EL (cell line): ENCODE results near the gene NHLH2.

ENCODE experiments used
- DNase-seq: peaks from one replicate; pipeline ENCODE4 v3.0.0-alpha.2; 2016

Gene NHLH2

GRCh38 chr1:115840605-115841460 lies at the start of gene NHLH2:
Gene NHLH2 (minus strand): TSS chr1:115841126. CDS start chr1:115838372, 2,754 bp downstream.
- DNase-seq: no peak

GRCh38 chr1:115890580-115890979 lies 49.7 kb upstream of the NHLH2 start:
- DNase-seq: no peak

- no peak for DNase-seq
Observed at GRCh38 chr1:115888976-115889375, 48.0 kb upstream of the NHLH2 start.

GRCh38 chr1:115882913-115883902 lies 42.3 kb upstream of the NHLH2 start:
- DNase-seq: no peak

- DNase-seq: no peak
Observed at GRCh38 chr1:115880981-115881672, 40.2 kb upstream of the NHLH2 start.

GRCh38 chr1:115879977-115880376 lies 39.1 kb upstream of the NHLH2 start:
- no peak for DNase-seq

GRCh38 chr1:115877511-115877910 lies 36.6 kb upstream of the NHLH2 start:
- DNase-seq: peak; percentile 17

GRCh38 chr1:115874904-115875303 lies 34.0 kb upstream of the NHLH2 start:
- DNase-seq: peak; percentile 72

- no peak for DNase-seq
Observed at GRCh38 chr1:115874497-115874896, 33.6 kb upstream of the NHLH2 start.

GRCh38 chr1:115873184-115873583 lies 32.3 kb upstream of the NHLH2 start:
- DNase-seq: no peak

GRCh38 chr1:115869064-115869463 lies 28.1 kb upstream of the NHLH2 start:
- no peak for DNase-seq

GRCh38 chr1:115867216-115867615 lies 26.3 kb upstream of the NHLH2 start:
- no peak for DNase-seq

- no peak for DNase-seq
Observed at GRCh38 chr1:115865704-115866380, 24.9 kb upstream of the NHLH2 start.

GRCh38 chr1:115862403-115862802 lies 21.5 kb upstream of the NHLH2 start:
- no peak for DNase-seq

- DNase-seq: no peak
Observed at GRCh38 chr1:115854005-115854404, 13.1 kb upstream of the NHLH2 start.

- DNase-seq: no peak
Observed at GRCh38 chr1:115850937-115851336, 10.0 kb upstream of the NHLH2 start.

GRCh38 chr1:115847787-115848186 lies 6.9 kb upstream of the NHLH2 start:
- DNase-seq: no peak

GRCh38 chr1:115842948-115843347 lies 2.0 kb upstream of the NHLH2 start:
- no peak for DNase-seq

- DNase-seq: no peak
Observed at GRCh38 chr1:115839679-115840237, 1.2 kb downstream of the NHLH2 start.

- DNase-seq: peak; percentile 34
Observed at GRCh38 chr1:115839029-115839678, 1.8 kb downstream of the NHLH2 start.

GRCh38 chr1:115838431-115839028 lies 2.4 kb downstream of the NHLH2 start:
- DNase-seq: no peak
